IMR-90 (cell line): ENCODE data around the gene NUPR1. TPM values are rescaled to one million over a fixed set of nuclear protein-coding genes. Genes with fewer than 3 reads are reported as not detected.

Experiments used
- ATAC-seq: fragments of 200-7000 bp; cut with Tn5 transposase; 2 replicates; pipeline ENCODE4 v1.9.1; 2020; ENCODE audit warnings: low read depth, mild to moderate bottlenecking, moderate library complexity
- BruUV-seq: library from RNA; stranded (reverse); fragments of 400-500 nt; replicated peaks from 2 replicates; lab custom pipeline; 2021; lab: Mats Ljungman, UMichigan
- CTCF ChIA-PET: fragments of 300-600 bp; formaldehyde crosslinking; extraction: SDS; loops from one replicate; lab custom pipeline; 2021; ENCODE audit warnings: antibody characterized with exemption; lab: Yijun Ruan, JAX
- POLR2A ChIA-PET: fragments of 300-600 bp; sonication (Branson Sonifier 250); formaldehyde crosslinking; loops from one replicate; lab custom pipeline; 2022; ENCODE audit warnings: antibody characterized with exemption; ENCODE audit not compliant: unreplicated experiment; lab: Charles Lee
- DNase-seq: peaks from one replicate; pipeline ENCODE4 v3.0.0; 2013
- H2AFZ ChIP-seq: replicated peaks from 2 replicates; pipeline ENCODE3; 2013; ENCODE audit warnings: low read length, mild to moderate bottlenecking; ENCODE audit not compliant: poor library complexity
- H2AK5ac ChIP-seq: 2 replicates; pipeline ENCODE4 v1.6.1; 2013; ENCODE audit warnings: low read depth, low read length, inconsistent platforms
- H2AK9ac ChIP-seq: replicated peaks from 2 replicates; pipeline ENCODE3; 2013; ENCODE audit warnings: mild to moderate bottlenecking, low read depth, low read length, moderate library complexity; ENCODE audit not compliant: poor library complexity
- H2BK120ac ChIP-seq: 2 replicates; pipeline ENCODE4 v1.6.1; 2013; ENCODE audit warnings: low read depth, low read length, inconsistent platforms
- H2BK15ac ChIP-seq: 3 replicates; pipeline ENCODE4 v1.6.1; 2013; ENCODE audit warnings: low read depth, low read length, inconsistent platforms
- H2BK20ac ChIP-seq: 2 replicates; pipeline ENCODE4 v1.6.1; 2013; ENCODE audit warnings: low read depth, mild to moderate bottlenecking, inconsistent platforms, low read length, moderate library complexity
- H2BK5ac ChIP-seq: 2 replicates; pipeline ENCODE4 v1.6.1; 2013; ENCODE audit warnings: mild to moderate bottlenecking, low read depth, low read length, inconsistent platforms; ENCODE audit not compliant: poor library complexity, severe bottlenecking
- H3K14ac ChIP-seq: replicated peaks from 2 replicates; pipeline ENCODE4 v1.6.1; 2013; ENCODE audit warnings: low read depth, low read length, inconsistent platforms
- H3K18ac ChIP-seq: 2 replicates; pipeline ENCODE4 v1.6.1; 2013; ENCODE audit warnings: low read depth, low read length, control low read depth
- H3K23ac ChIP-seq: 2 replicates; pipeline ENCODE4 v1.6.1; 2013; ENCODE audit warnings: low read depth, low read length, inconsistent platforms
- H3K27ac ChIP-seq: 2 replicates; pipeline ENCODE4 v1.5.1; 2013; ENCODE audit warnings: mild to moderate bottlenecking, control low read depth, low read length; ENCODE audit not compliant: insufficient read depth
- H3K27me3 ChIP-seq: 2 replicates; pipeline ENCODE4 v1.6.1; 2013; ENCODE audit warnings: low read length; ENCODE audit not compliant: control insufficient read depth, insufficient read depth
- H3K36me3 ChIP-seq: 2 replicates; pipeline ENCODE4 v1.6.1; 2013; ENCODE audit warnings: low read length, mixed read lengths; ENCODE audit not compliant: control insufficient read depth, insufficient read depth
- H3K4ac ChIP-seq: 2 replicates; pipeline ENCODE4 v1.6.1; 2013; ENCODE audit warnings: low read depth, low read length, inconsistent platforms
- H3K4me1 ChIP-seq: 2 replicates; pipeline ENCODE4 v1.6.1; 2013; ENCODE audit warnings: low read length, mixed read lengths; ENCODE audit not compliant: control insufficient read depth, insufficient read depth
- H3K4me2 ChIP-seq: 2 replicates; pipeline ENCODE4 v1.6.1; 2013; ENCODE audit warnings: low read depth, mild to moderate bottlenecking, control low read depth, low read length, moderate library complexity
- H3K4me3 ChIP-seq: 2 replicates; pipeline ENCODE4 v1.5.1; 2013; ENCODE audit warnings: low read depth, mild to moderate bottlenecking, control low read depth, low read length, moderate library complexity; ENCODE audit not compliant: insufficient read depth
- H3K56ac ChIP-seq: 2 replicates; pipeline ENCODE4 v1.6.1; 2013; ENCODE audit warnings: low read length, inconsistent platforms; ENCODE audit not compliant: insufficient read depth; ENCODE audit errors: extremely low read depth
- H3K79me1 ChIP-seq, 2 experiments: 2 replicates each; pipeline ENCODE4 v1.6.1; 2013; ENCODE audit warnings: low read length in 2 of 2, inconsistent platforms in 1 of 2, low read depth in 1 of 2
- H3K9ac ChIP-seq: 2 replicates; pipeline ENCODE4 v1.6.1; 2013; ENCODE audit warnings: low read depth, low read length, control low read depth
- H3K9me1 ChIP-seq: 2 replicates; pipeline ENCODE4 v1.6.1; 2013; ENCODE audit warnings: low read length, inconsistent platforms; ENCODE audit not compliant: insufficient read depth
- H3K9me3 ChIP-seq: 2 replicates; pipeline ENCODE4 v1.6.1; 2013; ENCODE audit warnings: low read length; ENCODE audit not compliant: control insufficient read depth, insufficient read depth
- H4K20me1 ChIP-seq: 2 replicates; pipeline ENCODE4 v1.6.1; 2013; ENCODE audit warnings: low read length, inconsistent platforms; ENCODE audit not compliant: insufficient read depth
- H4K5ac ChIP-seq: 2 replicates; pipeline ENCODE4 v1.6.1; 2013; ENCODE audit warnings: mild to moderate bottlenecking, low read depth, low read length, control low read depth
- H4K8ac ChIP-seq, 2 experiments: 2 replicates each; pipeline ENCODE4 v1.6.1; 2013; ENCODE audit warnings: low read depth in 2 of 2, low read length in 2 of 2, control low read depth in 1 of 2, inconsistent platforms in 1 of 2
- H4K91ac ChIP-seq: 2 replicates; pipeline ENCODE4 v1.6.1; 2013; ENCODE audit warnings: low read depth, low read length, inconsistent platforms; ENCODE audit not compliant: insufficient read depth
- BHLHE40 ChIP-seq: fragments of 150-350 bp; IDR thresholded peaks from 2 replicates; pipeline ENCODE4 v1.6.1; 2016; ENCODE audit warnings: mild to moderate bottlenecking, low read depth, low read length
- CEBPB ChIP-seq: IDR thresholded peaks from 2 replicates; pipeline ENCODE4 v1.6.1; 2012; ENCODE audit warnings: low read depth, low read length, improper control_type of control experiment
- CHD1 ChIP-seq: IDR thresholded peaks from 2 replicates; pipeline ENCODE4 v1.6.1; 2012; ENCODE audit warnings: low read depth, low read length, improper control_type of control experiment
- CTCF ChIP-seq: conservative IDR thresholded peaks from 2 replicates; pipeline ENCODE4 v1.5.1; 2012; ENCODE audit warnings: mild to moderate bottlenecking, low read depth, low read length, improper control_type of control experiment
- ELK1 ChIP-seq: fragments of 150-350 bp; IDR thresholded peaks from 2 replicates; pipeline ENCODE4 v1.6.1; 2016; ENCODE audit warnings: low read depth, mild to moderate bottlenecking, low read length, moderate library complexity, borderline replicate concordance
- FOS ChIP-seq: fragments of 150-350 bp; IDR thresholded peaks from 2 replicates; pipeline ENCODE4 v1.6.1; 2016; ENCODE audit warnings: low read depth, low read length
- MAFK ChIP-seq: IDR thresholded peaks from 2 replicates; pipeline ENCODE4 v1.6.1; 2012; ENCODE audit warnings: low read depth, low read length, improper control_type of control experiment
- MAZ ChIP-seq: IDR thresholded peaks from 2 replicates; pipeline ENCODE4 v1.6.1; 2012; ENCODE audit warnings: low read depth, mild to moderate bottlenecking, low read length, improper control_type of control experiment, moderate library complexity, borderline replicate concordance
- MXI1 ChIP-seq: IDR thresholded peaks from 2 replicates; pipeline ENCODE4 v1.6.1; 2012; ENCODE audit warnings: low read depth, mild to moderate bottlenecking, low read length, moderate library complexity, borderline replicate concordance
- NFE2L2 ChIP-seq: fragments of 150-350 bp; IDR thresholded peaks from 2 replicates; pipeline ENCODE4 v1.6.1; 2016; ENCODE audit warnings: low read depth, mild to moderate bottlenecking, low read length
- POLR2A ChIP-seq: IDR thresholded peaks from 2 replicates; pipeline ENCODE4 v1.6.1; 2012; ENCODE audit warnings: mild to moderate bottlenecking, low read depth, low read length
- RAD21 ChIP-seq: IDR thresholded peaks from 2 replicates; pipeline ENCODE4 v1.6.1; 2012; ENCODE audit warnings: low read length, improper control_type of control experiment
- RCOR1 ChIP-seq: IDR thresholded peaks from 2 replicates; pipeline ENCODE4 v1.6.1; 2012; ENCODE audit warnings: mild to moderate bottlenecking, low read length, improper control_type of control experiment; ENCODE audit not compliant: insufficient replicate concordance
- RFX5 ChIP-seq: IDR thresholded peaks from 2 replicates; pipeline ENCODE4 v1.8.0; 2012; ENCODE audit warnings: low read depth, mild to moderate bottlenecking, low read length, moderate library complexity
- SMC3 ChIP-seq: fragments of 150-350 bp; IDR thresholded peaks from 2 replicates; pipeline ENCODE4 v1.6.1; 2016; ENCODE audit warnings: low read depth, mild to moderate bottlenecking, antibody characterized with exemption, low read length, moderate library complexity
- USF2 ChIP-seq: fragments of 150-350 bp; IDR thresholded peaks from 2 replicates; pipeline ENCODE4 v1.6.1; 2017; ENCODE audit warnings: mild to moderate bottlenecking, antibody characterized with exemption, low read length, low read depth
- WGBS, 2 experiments: methylation state at CpG; one replicate each; pipeline versions ENCODE4 v1.1.5 to v1.1.7; 2013; ENCODE audit warnings: missing lambda C conversion rate in 2 of 2; ENCODE audit not compliant: insufficient read length in 1 of 2; ENCODE audit errors: extremely low coverage in 2 of 2; 5-methylcytosine and 5-hydroxymethylcytosine counted together
- dilution Hi-C: fragments of 300-500 bp; cut with HindIII; formaldehyde crosslinking; loops from one replicate; pipeline ENCODE4 v1.14.3; 2018; ENCODE audit warnings: low sequenced_read_pairs; ENCODE audit not compliant: unreplicated experiment
- in situ Hi-C: fragments of 300-500 bp; cut with MboI; formaldehyde crosslinking; loops from 3 replicates; pipeline ENCODE4 v1.14.3; 2019; ENCODE audit warnings: low sequenced_read_pairs, inconsistent platforms, mixed read lengths
- intact Hi-C: fragments of 100-400 bp; cut with micrococcal nuclease; formaldehyde crosslinking; loops from 2 replicates; pipeline ENCODE4 v1.10.0; 2022
- polyA plus RNA-seq, 3 experiments: library from polyadenylated mRNA; depleted of rRNA; stranded (reverse); fragments of >200 nt; gene quantifications; 2 replicates each; pipeline ENCODE4 v1.2.3, GENCODE V29; 2012; ENCODE audit warnings: low replicate concordance in 1 of 3
- total RNA-seq: library from RNA; depleted of rRNA; stranded (reverse); fragments of >200 nt; gene quantifications from 2 replicates; pipeline ENCODE4 v1.2.3, GENCODE V29; 2012

The NUPR1 gene
- total and polyA plus RNA-seq, 2 of the 4 experiments (the other 2 are of a cell fraction): 10.2 to 27.9 TPM

GRCh38 chr16:28504707-28505404 is 33.9 kb downstream of the NUPR1 start:
- Histone ChIP-seq H4K8ac (no peak overlapping the region), H2BK5ac (no peak overlapping the region), H3K27ac (no peak overlapping the region), H3K79me1 (no peaks in the 10 kb centered on the region), H3K56ac (no peak overlapping the region), H2BK20ac (no peak overlapping the region), H3K9me1 (peaks cover 4% of the 10 kb centered on the region; the same call in 1 of the 2 replicates), H2BK15ac (no peak overlapping the region), H3K4me3 (no peak overlapping the region), H4K20me1 (no peaks in the 10 kb centered on the region), H2AFZ (no peak overlapping the region), H3K4ac (no peak overlapping the region), H3K9me3 (no peaks in the 10 kb centered on the region), H3K36me3 (no peaks in the 10 kb centered on the region), H2AK5ac (no peak overlapping the region), H4K91ac (no peak overlapping the region), H2AK9ac (no peak overlapping the region), H4K5ac (no peak overlapping the region), H3K18ac (no peak overlapping the region), H3K4me1 (no peaks in the 10 kb centered on the region), H2BK120ac (no peak overlapping the region), H3K9ac (no peak overlapping the region), H3K23ac (no peak overlapping the region), H3K4me2 (no peak overlapping the region), H3K14ac (no peak overlapping the region), H3K27me3 (peaks cover 40% of the 10 kb centered on the region)
- ATAC-seq: no peak
- WGBS, 2 experiments: 58% methylated on average over 2 of the region's 8 CpGs; no CpG with 5 or more reads in 1 of the 2 experiments
- intact Hi-C loops: no loop called here
- no peak for DNase-seq
- dilution Hi-C loops: no loop called here
- in situ Hi-C loops: no loop called here
- ChIA-PET CTCF (no interaction called here), POLR2A (no interaction called here)
- no TSS peak for BruUV-seq
- TF ChIP-seq MXI1 (no peak), MAZ (no peak), RAD21 (no peak), POLR2A (no peak), CTCF (no peak), FOS (no peak), RCOR1 (no peak), MAFK (no peak), ELK1 (no peak), SMC3 (no peak), USF2 (no peak), CHD1 (no peak), NFE2L2 (no peak), RFX5 (no peak), BHLHE40 (no peak), CEBPB (no peak)
